Hepatocyte (in vitro differentiated cells): ENCODE data around the gene HRCT1.

ENCODE experiments used
- EZH2 ChIP-seq: fragments of 200-600 bp; sonication (generic); IDR thresholded peaks from 2 replicates; pipeline ENCODE4 v1.6.1; 2016; ENCODE audit warnings: antibody characterized with exemption, mild to moderate bottlenecking, borderline replicate concordance
- EZH2phosphoT487 ChIP-seq: fragments of 200-600 bp; sonication (generic); IDR thresholded peaks from one replicate; pipeline ENCODE4 v1.6.1; 2018; ENCODE audit warnings: antibody characterized with exemption, mild to moderate bottlenecking, low read depth, moderate library complexity; ENCODE audit not compliant: unreplicated experiment, severe bottlenecking
- TF ChIP-seq, protein P1 (sequence below): fragments of 200-600 bp; sonication (generic); IDR thresholded peaks from 2 replicates; pipeline ENCODE4 v1.5.1; 2016; ENCODE audit warnings: antibody characterized with exemption, mild to moderate bottlenecking; ENCODE audit not compliant: poor library complexity

GRCh38 chr9:35956651-35957050, 50.6 kb downstream of the HRCT1 start:
- TF ChIP-seq, protein P1, sequence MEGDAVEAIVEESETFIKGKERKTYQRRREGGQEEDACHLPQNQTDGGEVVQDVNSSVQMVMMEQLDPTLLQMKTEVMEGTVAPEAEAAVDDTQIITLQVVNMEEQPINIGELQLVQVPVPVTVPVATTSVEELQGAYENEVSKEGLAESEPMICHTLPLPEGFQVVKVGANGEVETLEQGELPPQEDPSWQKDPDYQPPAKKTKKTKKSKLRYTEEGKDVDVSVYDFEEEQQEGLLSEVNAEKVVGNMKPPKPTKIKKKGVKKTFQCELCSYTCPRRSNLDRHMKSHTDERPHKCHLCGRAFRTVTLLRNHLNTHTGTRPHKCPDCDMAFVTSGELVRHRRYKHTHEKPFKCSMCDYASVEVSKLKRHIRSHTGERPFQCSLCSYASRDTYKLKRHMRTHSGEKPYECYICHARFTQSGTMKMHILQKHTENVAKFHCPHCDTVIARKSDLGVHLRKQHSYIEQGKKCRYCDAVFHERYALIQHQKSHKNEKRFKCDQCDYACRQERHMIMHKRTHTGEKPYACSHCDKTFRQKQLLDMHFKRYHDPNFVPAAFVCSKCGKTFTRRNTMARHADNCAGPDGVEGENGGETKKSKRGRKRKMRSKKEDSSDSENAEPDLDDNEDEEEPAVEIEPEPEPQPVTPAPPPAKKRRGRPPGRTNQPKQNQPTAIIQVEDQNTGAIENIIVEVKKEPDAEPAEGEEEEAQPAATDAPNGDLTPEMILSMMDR: no peak
- TF ChIP-seq EZH2 (no peak), EZH2phosphoT487 (no peak)
